Activated naive CD8-positive, alpha-beta T cell treated with anti-CD3 and anti-CD28 coated beads, Interleukin-2, amount 50 U/mL, for 24 hours (primary cell): ENCODE data around the gene GSK3A.

ENCODE experiments used
- ATAC-seq: fragments of 150-1000 bp; cut with Tn5 transposase; one replicate; pipeline ENCODE4 v1.10.0; 2021
- DNase-seq: peaks from one replicate; pipeline ENCODE4 v3.0.0; 2021
- H3K27ac Mint-ChIP-seq: one replicate; pipeline ENCODE4 v1.8.0; 2021; ENCODE audit warnings: mild to moderate bottlenecking, mixed read lengths
- H3K27me3 Mint-ChIP-seq: one replicate; pipeline ENCODE4 v1.8.0; 2021; ENCODE audit warnings: mixed read lengths
- H3K36me3 Mint-ChIP-seq: one replicate; pipeline ENCODE4 v1.8.0; 2021; ENCODE audit warnings: low read depth, mixed read lengths
- H3K4me1 Mint-ChIP-seq: one replicate; pipeline ENCODE4 v1.8.0; 2021; ENCODE audit warnings: mixed read lengths
- H3K4me3 Mint-ChIP-seq: one replicate; pipeline ENCODE4 v1.8.0; 2021; ENCODE audit warnings: mild to moderate bottlenecking, moderate library complexity, mixed read lengths
- H3K9me3 Mint-ChIP-seq: one replicate; pipeline ENCODE4 v1.8.0; 2021; ENCODE audit warnings: mixed read lengths

The GSK3A gene

GRCh38 chr19:42250183-42250665 lies 7.8 kb upstream of the GSK3A start:
- ATAC-seq = no peak
- no peaks in the 10 kb centered on the region for H3K27me3 Mint-ChIP-seq
- H3K4me3 Mint-ChIP-seq = peak overlapping the region; percentile 57
- peak overlapping the region; percentile 71 for H3K27ac Mint-ChIP-seq
- peaks cover 19% of the 10 kb centered on the region for H3K36me3 Mint-ChIP-seq
- no peaks in the 10 kb centered on the region for H3K9me3 Mint-ChIP-seq
- H3K4me1 Mint-ChIP-seq = peaks cover 37% of the 10 kb centered on the region
- no peak for DNase-seq

- DNase-seq = no peak
- no peak for ATAC-seq
- Mint-ChIP-seq H3K9me3 (no peaks in the 10 kb centered on the region), H3K27me3 (no peaks in the 10 kb centered on the region), H3K27ac (peak overlapping the region; percentile 71), H3K36me3 (peaks cover 22% of the 10 kb centered on the region), H3K4me1 (peaks cover 41% of the 10 kb centered on the region), H3K4me3 (no peak overlapping the region)
Observed at GRCh38 chr19:42249769-42250168, 7.4 kb upstream of the GSK3A start.

- Mint-ChIP-seq H3K9me3 (no peaks in the 10 kb centered on the region), H3K36me3 (peaks cover 22% of the 10 kb centered on the region), H3K4me3 (no peak overlapping the region), H3K27me3 (no peaks in the 10 kb centered on the region), H3K4me1 (peaks cover 44% of the 10 kb centered on the region), H3K27ac (no peak overlapping the region)
- no peak for DNase-seq
- no peak for ATAC-seq
Observed at GRCh38 chr19:42249149-42249750, 6.8 kb upstream of the GSK3A start.

GRCh38 chr19:42248270-42249148 lies 6.1 kb upstream of the GSK3A start:
- Mint-ChIP-seq H3K4me3 (no peak overlapping the region), H3K27me3 (no peaks in the 10 kb centered on the region), H3K27ac (no peak overlapping the region), H3K36me3 (peaks cover 23% of the 10 kb centered on the region), H3K9me3 (no peaks in the 10 kb centered on the region), H3K4me1 (peaks cover 44% of the 10 kb centered on the region)
- DNase-seq = no peak
- ATAC-seq = no peak

GRCh38 chr19:42247640-42248199 lies 5.3 kb upstream of the GSK3A start:
- peaks cover 50% of the 10 kb centered on the region for H3K4me1 Mint-ChIP-seq
- no peak overlapping the region for H3K4me3 Mint-ChIP-seq
- no peaks in the 10 kb centered on the region for H3K9me3 Mint-ChIP-seq
- ATAC-seq (no peak), DNase-seq (no peak)
- peaks cover 24% of the 10 kb centered on the region for H3K36me3 Mint-ChIP-seq
- H3K27me3 Mint-ChIP-seq = no peaks in the 10 kb centered on the region
- H3K27ac Mint-ChIP-seq = no peak overlapping the region

- peak overlapping the region; percentile 57 for H3K27ac Mint-ChIP-seq
- no peaks in the 10 kb centered on the region for H3K27me3 Mint-ChIP-seq
- no peak for DNase-seq
Observed at GRCh38 chr19:42246922-42247639, 4.7 kb upstream of the GSK3A start.

DNA sequence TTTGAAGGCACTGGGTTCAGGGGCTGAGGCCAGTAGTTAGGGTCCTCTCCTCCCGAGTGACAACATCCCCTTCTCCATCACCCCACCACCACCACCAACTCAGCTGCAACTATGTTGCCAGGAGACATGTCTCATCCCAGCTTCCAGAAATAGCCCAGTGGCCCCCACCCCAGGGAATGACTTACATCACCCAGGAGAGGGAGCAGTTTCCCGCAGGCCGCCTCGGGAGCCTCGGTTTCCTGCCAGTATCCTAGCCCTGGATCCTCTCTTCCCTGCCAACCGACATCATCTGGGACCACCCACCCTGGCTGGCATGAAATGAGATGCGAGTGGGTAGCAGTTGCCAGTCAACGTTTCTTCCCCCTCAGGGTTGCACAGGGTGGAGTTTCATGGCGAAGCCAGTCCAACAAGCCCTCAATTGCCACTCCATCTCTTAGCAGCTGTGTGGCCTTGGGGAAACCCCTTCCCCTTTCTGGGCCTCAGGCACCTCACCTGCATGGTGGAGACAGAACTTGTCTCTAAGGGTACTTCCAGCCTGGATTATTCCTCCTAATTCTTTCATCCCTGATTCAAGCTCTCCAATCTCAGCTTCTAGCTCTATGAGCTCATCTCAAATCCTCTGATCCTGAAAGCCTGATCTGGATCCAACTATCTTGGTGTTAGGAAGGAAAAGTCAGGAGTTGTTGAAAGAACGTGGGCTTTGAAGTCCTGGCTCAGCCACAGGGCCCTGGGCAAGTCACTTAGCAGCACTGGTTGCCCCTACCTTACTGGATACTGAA lies 3.9 kb upstream of the GSK3A start:
- DNase-seq = no peak
- no peaks in the 10 kb centered on the region for H3K9me3 Mint-ChIP-seq

More at GRCh38 chr19:42246922-42247639, 4.7 kb upstream of the GSK3A start:
- Mint-ChIP-seq H3K4me1 (peaks cover 47% of the 10 kb centered on the region), H3K9me3 (no peaks in the 10 kb centered on the region), H3K36me3 (peaks cover 22% of the 10 kb centered on the region), H3K4me3 (no peak overlapping the region)
- no peak for ATAC-seq

DNA sequence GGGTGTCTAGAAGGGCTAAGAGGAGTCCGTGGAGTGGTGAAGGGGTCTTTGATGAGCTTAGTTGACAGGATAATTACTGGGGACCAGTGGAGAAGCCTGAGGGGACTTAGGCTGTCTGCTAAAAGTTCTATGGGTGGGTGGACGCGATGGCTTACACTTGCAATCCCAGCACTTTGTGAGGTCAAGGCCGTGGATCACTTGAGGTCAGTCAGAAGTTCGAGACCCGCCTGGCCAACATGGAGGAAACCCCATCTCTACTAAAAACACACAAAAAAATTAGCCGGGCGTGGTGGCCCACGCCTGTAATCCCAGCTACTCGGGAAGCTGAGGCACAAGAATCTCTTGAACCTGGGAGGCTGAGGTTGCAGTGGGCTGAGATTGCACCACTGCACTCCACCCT lies 2.8 kb upstream of the GSK3A start:
- Mint-ChIP-seq H3K4me1 (peaks cover 47% of the 10 kb centered on the region), H3K36me3 (peaks cover 23% of the 10 kb centered on the region), H3K27ac (peak overlapping the region; percentile 99), H3K27me3 (no peaks in the 10 kb centered on the region), H3K4me3 (peak overlapping the region; percentile 92), H3K9me3 (no peaks in the 10 kb centered on the region)
- DNase-seq (no peak), ATAC-seq (no peak)

More for the DNA sequence above, 3.9 kb upstream of the GSK3A start:
- H3K36me3 Mint-ChIP-seq = peaks cover 18% of the 10 kb centered on the region
- H3K4me1 Mint-ChIP-seq = peaks cover 44% of the 10 kb centered on the region
- H3K27me3 Mint-ChIP-seq = no peaks in the 10 kb centered on the region
- ATAC-seq = no peak
- no peak overlapping the region for H3K4me3 Mint-ChIP-seq
- H3K27ac Mint-ChIP-seq = peak overlapping the region; percentile 37

GRCh38 chr19:42244347-42245220 lies 2.2 kb upstream of the GSK3A start:
- no peaks in the 10 kb centered on the region for H3K27me3 Mint-ChIP-seq
- ATAC-seq = peak; percentile 39
- H3K9me3 Mint-ChIP-seq = no peaks in the 10 kb centered on the region
- peaks cover 25% of the 10 kb centered on the region for H3K36me3 Mint-ChIP-seq
- peak overlapping the region; percentile 99 for H3K27ac Mint-ChIP-seq
- H3K4me1 Mint-ChIP-seq = peaks cover 50% of the 10 kb centered on the region
- DNase-seq = peak; percentile 91
- H3K4me3 Mint-ChIP-seq = peak overlapping the region; percentile 92

- peaks cover 53% of the 10 kb centered on the region for H3K4me1 Mint-ChIP-seq
- H3K27ac Mint-ChIP-seq = peak overlapping the region; percentile 88
- no peaks in the 10 kb centered on the region for H3K27me3 Mint-ChIP-seq
- peak; percentile 35 for DNase-seq
- H3K4me3 Mint-ChIP-seq = peak overlapping the region; percentile 92
- no peak for ATAC-seq
- no peaks in the 10 kb centered on the region for H3K9me3 Mint-ChIP-seq
- H3K36me3 Mint-ChIP-seq = peaks cover 27% of the 10 kb centered on the region
Observed at GRCh38 chr19:42242069-42242511, 312 bp downstream of the GSK3A start.

DNA sequence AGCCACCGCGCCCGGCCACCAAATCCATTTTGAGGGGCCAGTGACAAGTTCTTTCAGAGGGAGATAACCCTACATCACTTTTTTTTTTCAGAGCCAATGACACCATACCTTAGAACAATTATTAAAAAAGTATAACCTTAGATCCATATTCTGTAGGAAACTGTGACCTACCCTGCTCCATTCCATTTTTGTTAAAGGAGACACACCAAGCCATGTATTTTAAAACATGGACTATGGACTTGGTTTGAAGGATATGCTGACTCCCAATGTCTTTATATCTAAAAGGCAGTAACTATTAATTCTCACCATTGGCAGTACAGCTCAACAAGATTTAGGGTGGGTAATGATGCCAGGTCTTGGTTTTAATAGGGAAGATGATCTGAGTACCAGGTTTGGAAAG lies 1.1 kb downstream of the GSK3A start:
- ATAC-seq = no peak
- peak overlapping the region; percentile 88 for H3K27ac Mint-ChIP-seq
- H3K4me1 Mint-ChIP-seq = peaks cover 46% of the 10 kb centered on the region

DNA sequence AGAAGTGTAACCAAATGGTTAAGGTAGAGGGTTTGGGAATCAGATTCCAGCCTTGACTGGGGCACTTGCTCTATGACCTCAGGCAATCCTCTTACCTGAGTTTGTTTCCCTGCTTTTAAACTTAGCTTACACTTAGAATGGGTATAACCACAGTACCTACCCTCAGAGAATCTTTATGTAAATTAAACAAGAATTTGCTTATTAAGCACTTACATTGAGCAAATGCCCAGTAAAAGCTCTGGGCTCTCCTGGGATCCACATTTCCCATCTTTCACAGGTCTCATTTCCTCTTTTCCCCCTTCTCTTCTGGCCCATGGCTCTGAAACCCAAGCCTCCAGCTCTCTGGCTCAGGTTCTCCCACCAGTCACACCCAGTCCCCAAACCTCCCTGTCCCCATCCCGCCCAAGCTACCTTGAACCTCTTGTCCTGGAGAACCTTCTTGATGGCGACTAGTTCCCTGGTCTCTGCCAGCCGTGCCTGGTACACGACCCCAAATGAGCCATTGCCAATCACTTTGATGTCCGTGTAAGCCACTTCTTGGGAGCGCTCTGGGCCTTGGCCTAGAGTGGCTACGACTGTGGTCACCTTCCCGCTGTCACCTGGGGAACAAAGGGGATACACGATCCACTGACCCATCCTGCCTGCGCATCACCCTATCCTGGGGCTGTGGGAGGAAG lies 2.7 kb downstream of the GSK3A start:
- ATAC-seq (no peak), DNase-seq (no peak)
- H3K27me3 Mint-ChIP-seq = no peaks in the 10 kb centered on the region
- peaks cover 40% of the 10 kb centered on the region for H3K4me1 Mint-ChIP-seq
- H3K4me3 Mint-ChIP-seq = no peak overlapping the region
- H3K9me3 Mint-ChIP-seq = no peaks in the 10 kb centered on the region
- peak overlapping the region; percentile 56 for H3K27ac Mint-ChIP-seq
- H3K36me3 Mint-ChIP-seq = peaks cover 26% of the 10 kb centered on the region

More for the DNA sequence above, 1.1 kb downstream of the GSK3A start:
- no peak for DNase-seq
- no peaks in the 10 kb centered on the region for H3K9me3 Mint-ChIP-seq
- no peaks in the 10 kb centered on the region for H3K27me3 Mint-ChIP-seq
- peak overlapping the region; percentile 90 for H3K4me3 Mint-ChIP-seq
- H3K36me3 Mint-ChIP-seq = peaks cover 25% of the 10 kb centered on the region
